SK-N-SH treated with all-trans-retinoic acid at 6 μM for 48 hours (cell line): ENCODE results near the gene KRTAP10-10.

Experiments used
- CSRNP3 ChIP-seq: fragments of 250-450 bp; sonication (Bioruptor Pico); IDR thresholded peaks from 2 replicates; pipeline ENCODE4 v1.5.1; 2021; ENCODE audit warnings: mild to moderate bottlenecking, moderate library complexity
- GLIS3 ChIP-seq: fragments of 250-450 bp; sonication (Bioruptor Pico); IDR thresholded peaks from 2 replicates; pipeline ENCODE4 v1.5.0; 2020; ENCODE audit warnings: mild to moderate bottlenecking, moderate library complexity
- ZC3H10 ChIP-seq: fragments of 250-450 bp; sonication (Bioruptor Pico); IDR thresholded peaks from 2 replicates; pipeline ENCODE4 v1.5.1; 2021; ENCODE audit warnings: mild to moderate bottlenecking, moderate library complexity

GRCh38 chr21:44681861-44682579 is 44.9 kb downstream of the KRTAP10-10 start, which contains the start of gene KRTAP12-1:
- TF ChIP-seq ZC3H10 (CRISPR knock-in tag) (no peak), CSRNP3 (CRISPR knock-in tag) (no peak), GLIS3 (CRISPR knock-in tag) (no peak)
